ENCODE results near the gene RBMS1. TPM values are rescaled to one million over a fixed set of nuclear protein-coding genes. Genes with fewer than 3 reads are reported as not detected.

RBMS1 gene
- total RNA-seq, 4 donors from 2014 or later = 13.0 to 24.5 (median 14.1) TPM

GRCh38 chr2:160419776-160420505, 73.7 kb downstream of the RBMS1 start:
- ATAC-seq (peak; percentile 36 to 55), DNase-seq (no peak)
- Histone ChIP-seq H3K4me1 (peaks cover 0 to 14% of the 10 kb centered on the region in 2 donors), H3K36me3 (no peaks in the 10 kb centered on the region), H3K9me3 (no peaks in the 10 kb centered on the region), H3K27ac (peak overlapping the region in 2 of 4 donors; percentile 16 to 17), H3K4me3 (no peak overlapping the region), H3K27me3 (no peaks in the 10 kb centered on the region)
- TF ChIP-seq POLR2A (IDR thresholded peaks at IDR 0.05) = no peak
- intact Hi-C loops (cut with DNase I; ENCODE audit: low total_unique reads) (loop anchor here (10.0 kb wide), 1 partner anchor 555 kb away; no protein-coding TSS in a partner anchor), in situ Hi-C loops (cut with MboI; ENCODE audit: low sequenced_read_pairs in 4 of 4) (loop anchor here in 1 of 4 donors (10.0 kb wide), 1 partner anchor 575 kb away; no protein-coding TSS in a partner anchor)

- DNase-seq (no peak), ATAC-seq (no peak)
- Histone ChIP-seq H3K36me3 (no peaks in the 10 kb centered on the region), H3K27ac (no peak overlapping the region), H3K4me3 (no peak overlapping the region), H3K27me3 (no peaks in the 10 kb centered on the region), H3K9me3 (no peaks in the 10 kb centered on the region), H3K4me1 (peaks cover 0 to 14% of the 10 kb centered on the region in 2 donors)
- TF ChIP-seq CTCF (IDR thresholded peaks at IDR 0.05 in 4 of 5, conservative IDR thresholded peaks at IDR 0.05 in 1 of 5) = no peak
- no peak for TF ChIP-seq POLR2A (IDR thresholded peaks at IDR 0.05)
- intact Hi-C loops (cut with DNase I; ENCODE audit: low total_unique reads) (no loop called here), in situ Hi-C loops (cut with MboI; ENCODE audit: low sequenced_read_pairs in 4 of 4) (no loop called here)
Measured at GRCh38 chr2:160418853-160419252, 74.8 kb downstream of the RBMS1 start.

- ATAC-seq (no peak), DNase-seq (no peak)
- Histone ChIP-seq H3K9me3 (no peaks in the 10 kb centered on the region), H3K4me1 (peaks cover 0 to 14% of the 10 kb centered on the region in 2 donors), H3K4me3 (no peak overlapping the region), H3K27ac (no peak overlapping the region), H3K36me3 (no peaks in the 10 kb centered on the region), H3K27me3 (no peaks in the 10 kb centered on the region)
- TF ChIP-seq POLR2A (IDR thresholded peaks at IDR 0.05) (no peak), CTCF (IDR thresholded peaks at IDR 0.05 in 4 of 5, conservative IDR thresholded peaks at IDR 0.05 in 1 of 5) (no peak)
- intact Hi-C loops (cut with DNase I; ENCODE audit: low total_unique reads) = no loop called here
- in situ Hi-C loops (cut with MboI; ENCODE audit: low sequenced_read_pairs in 4 of 4) = no loop called here
Measured at GRCh38 chr2:160418398-160418765, 75.2 kb downstream of the RBMS1 start.

- DNase-seq = no peak
- H3K27me3 ChIP-seq = no peaks in the 10 kb centered on the region
- H3K4me3 ChIP-seq = no peak overlapping the region
- H3K27ac ChIP-seq = no peak overlapping the region
- H3K4me1 ChIP-seq = peaks cover 0 to 14% of the 10 kb centered on the region in 2 donors
- no peak for ATAC-seq
- in situ Hi-C loops (cut with MboI; ENCODE audit: low sequenced_read_pairs in 4 of 4) = no loop called here
- intact Hi-C loops (cut with DNase I; ENCODE audit: low total_unique reads) = no loop called here
- H3K36me3 ChIP-seq = no peaks in the 10 kb centered on the region
- H3K9me3 ChIP-seq = no peaks in the 10 kb centered on the region
- TF ChIP-seq CTCF (IDR thresholded peaks at IDR 0.05 in 4 of 5, conservative IDR thresholded peaks at IDR 0.05 in 1 of 5) (no peak), POLR2A (IDR thresholded peaks at IDR 0.05) (no peak)
Measured at GRCh38 chr2:160417745-160418397, 75.7 kb downstream of the RBMS1 start.

- ATAC-seq (no peak), DNase-seq (no peak)
- TF ChIP-seq CTCF (IDR thresholded peaks at IDR 0.05 in 4 of 5, conservative IDR thresholded peaks at IDR 0.05 in 1 of 5) = no peak
- no peak for TF ChIP-seq POLR2A (IDR thresholded peaks at IDR 0.05)
Measured at GRCh38 chr2:160415991-160416390, 77.6 kb downstream of the RBMS1 start.

More at GRCh38 chr2:160415991-160416390, 77.6 kb downstream of the RBMS1 start:
- intact Hi-C loops (cut with DNase I; ENCODE audit: low total_unique reads) = no loop called here
- H3K9me3 ChIP-seq = no peaks in the 10 kb centered on the region
- in situ Hi-C loops (cut with MboI; ENCODE audit: low sequenced_read_pairs in 4 of 4) = no loop called here
- no peaks in the 10 kb centered on the region for H3K27me3 ChIP-seq
- no peak overlapping the region for H3K27ac ChIP-seq
- no peak overlapping the region for H3K4me3 ChIP-seq
- no peaks in the 10 kb centered on the region for H3K36me3 ChIP-seq
- peaks cover 18 to 28% of the 10 kb centered on the region in 2 donors for H3K4me1 ChIP-seq
